Osteoblast (primary cell): ENCODE measurements around the gene RALBP1. TPM values are rescaled to one million over a fixed set of nuclear protein-coding genes. Genes with fewer than 3 reads are reported as not detected.
"Not testable (repeated sequence)": the region's sequence is repeated elsewhere in the genome, so short reads cannot be mapped to it uniquely, and the experiment has no call there.

Source experiments
- DNase-seq: peaks from one replicate; pipeline ENCODE4 v3.0.0; 2011; ENCODE audit warnings: low spot score, mixed read lengths; ENCODE audit not compliant: insufficient read length; ENCODE audit errors: missing footprints
- H2AFZ ChIP-seq: 2 replicates; pipeline ENCODE4 v1.6.0; 2011; ENCODE audit warnings: mild to moderate bottlenecking, low read length
- H3K27ac ChIP-seq: 2 replicates; pipeline ENCODE4 v1.5.1; 2011; ENCODE audit warnings: mild to moderate bottlenecking, low read depth, low read length, moderate library complexity
- H3K27me3 ChIP-seq: 2 replicates; pipeline ENCODE4 v1.6.0; 2012; ENCODE audit warnings: mild to moderate bottlenecking, control low read depth, inconsistent platforms, low read length, moderate library complexity; ENCODE audit not compliant: insufficient read depth
- H3K36me3 ChIP-seq: 2 replicates; pipeline ENCODE4 v1.5.1; 2011; ENCODE audit warnings: mild to moderate bottlenecking, low read length, control low read depth, moderate library complexity; ENCODE audit not compliant: insufficient read depth
- H3K4me1 ChIP-seq: 2 replicates; pipeline ENCODE4 v1.5.1; 2011; ENCODE audit warnings: mild to moderate bottlenecking, low read length, control low read depth, moderate library complexity; ENCODE audit not compliant: insufficient read depth
- H3K4me2 ChIP-seq: 2 replicates; pipeline ENCODE4 v1.6.0; 2011; ENCODE audit warnings: mild to moderate bottlenecking, low read length; ENCODE audit not compliant: insufficient read depth
- H3K4me3 ChIP-seq: fragments of 200-600 bp; sonication (generic); 3 replicates; pipeline ENCODE4 v1.5.1; 2012; ENCODE audit warnings: mild to moderate bottlenecking, low read length, inconsistent platforms; ENCODE audit not compliant: insufficient read depth
- H3K79me2 ChIP-seq: 2 replicates; pipeline ENCODE4 v1.6.0; 2012; ENCODE audit warnings: mild to moderate bottlenecking, low read length, control low read depth, inconsistent platforms; ENCODE audit not compliant: insufficient read depth
- H3K9me3 ChIP-seq: 2 replicates; pipeline ENCODE4 v1.5.1; 2011; ENCODE audit warnings: low read depth, low read length, control low read depth
- H4K20me1 ChIP-seq: 2 replicates; pipeline ENCODE4 v1.6.0; 2012; ENCODE audit warnings: mild to moderate bottlenecking, low read length, control low read depth; ENCODE audit not compliant: insufficient read depth
- CTCF ChIP-seq: IDR thresholded peaks from 2 replicates; pipeline ENCODE4 v1.5.1; 2011; ENCODE audit warnings: mild to moderate bottlenecking, low read depth, low read length, moderate library complexity; ENCODE audit errors: extremely low read depth
- total RNA-seq: library from RNA; depleted of rRNA; stranded (reverse); fragments of >200 nt; gene quantifications from 2 replicates; pipeline ENCODE4 v1.2.3, GENCODE V29; 2012

RALBP1 gene
- total RNA-seq, 1 donor = 90.8 TPM

- Histone ChIP-seq H3K4me3 (peak overlapping the region; percentile 92), H3K4me2 (peak overlapping the region; percentile 85), H2AFZ (peak overlapping the region; percentile 85), H3K36me3 (no peaks in the 10 kb centered on the region), H3K4me1 (peaks cover 9% of the 10 kb centered on the region), H3K27ac (peak overlapping the region; percentile 85), H3K79me2 (peaks cover 55% of the 10 kb centered on the region), H3K27me3 (no peaks in the 10 kb centered on the region), H4K20me1 (peaks cover 9% of the 10 kb centered on the region), H3K9me3 (no peaks in the 10 kb centered on the region)
- no peak for TF ChIP-seq CTCF
- peak; percentile 93 for DNase-seq
Measured at GRCh38 chr18:9475643-9476591, 604 bp downstream of the RALBP1 start.

GRCh38 chr18:9476949-9477348 lies 1.6 kb downstream of the RALBP1 start:
- not testable (repeated sequence) for H3K27ac ChIP-seq

GRCh38 chr18:9477509-9477908 lies 2.2 kb downstream of the RALBP1 start:
- Histone ChIP-seq H3K27me3 (no peaks in the 10 kb centered on the region), H3K9me3 (no peaks in the 10 kb centered on the region), H4K20me1 (peaks cover 15% of the 10 kb centered on the region), H3K4me1 (peaks cover 9% of the 10 kb centered on the region), H3K4me2 (no peak overlapping the region), H3K4me3 (no peak overlapping the region), H2AFZ (no peak overlapping the region), H3K79me2 (peaks cover 71% of the 10 kb centered on the region), H3K36me3 (no peaks in the 10 kb centered on the region), H3K27ac (no peak overlapping the region)
- no peak for TF ChIP-seq CTCF
- DNase-seq = peak; percentile 9

More at GRCh38 chr18:9476949-9477348, 1.6 kb downstream of the RALBP1 start:
- peak overlapping the region; percentile 85 for H3K4me2 ChIP-seq
- peak overlapping the region; percentile 92 for H3K4me3 ChIP-seq
- H3K79me2 ChIP-seq = peaks cover 66% of the 10 kb centered on the region
- not testable (repeated sequence) for H3K9me3 ChIP-seq, H2AFZ ChIP-seq, H3K27me3 ChIP-seq, H3K36me3 ChIP-seq, H3K4me1 ChIP-seq
- DNase-seq = peak; percentile 13
- peaks cover 13% of the 10 kb centered on the region for H4K20me1 ChIP-seq

GRCh38 chr18:9478545-9478944 lies 3.2 kb downstream of the RALBP1 start:
- no peak overlapping the region for H3K27ac ChIP-seq
- no peak for TF ChIP-seq CTCF
- H3K4me2 ChIP-seq = no peak overlapping the region
- H3K4me1 ChIP-seq = peaks cover 9% of the 10 kb centered on the region
- peak; percentile 35 for DNase-seq
- no peak overlapping the region for H3K4me3 ChIP-seq
- no peaks in the 10 kb centered on the region for H3K9me3 ChIP-seq
- no peak overlapping the region for H2AFZ ChIP-seq
- H3K79me2 ChIP-seq = peaks cover 82% of the 10 kb centered on the region
- H4K20me1 ChIP-seq = peaks cover 19% of the 10 kb centered on the region
- no peaks in the 10 kb centered on the region for H3K36me3 ChIP-seq
- no peaks in the 10 kb centered on the region for H3K27me3 ChIP-seq
